ENCODE results near the gene PDCD5.
"Not testable (repeated sequence)": the region's sequence is repeated elsewhere in the genome, so short reads cannot be mapped to it uniquely, and the experiment has no call there.

Gene PDCD5

DNA sequence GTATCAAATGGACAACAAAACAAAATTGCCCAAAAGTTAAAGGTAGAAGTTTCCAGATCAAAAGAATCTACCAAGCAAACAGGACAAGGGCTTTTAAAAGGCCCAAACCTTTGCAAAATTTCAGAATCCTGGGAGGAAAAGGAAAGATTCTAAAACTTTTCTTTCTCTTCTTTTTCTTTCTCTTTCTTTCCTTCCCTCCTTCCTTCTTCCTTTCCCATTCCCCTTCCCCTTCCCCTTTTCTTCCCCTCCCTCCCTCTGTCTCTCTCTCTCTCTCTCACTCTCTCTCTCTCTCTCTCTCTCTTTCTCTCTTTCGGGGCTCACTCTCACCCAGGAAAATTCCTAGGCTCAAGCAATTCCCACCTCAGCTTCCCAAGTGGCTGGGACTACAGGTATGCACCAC, 4.2 kb upstream of the PDCD5 start:
- CTCF ChIA-PET = no interaction called here

DNA sequence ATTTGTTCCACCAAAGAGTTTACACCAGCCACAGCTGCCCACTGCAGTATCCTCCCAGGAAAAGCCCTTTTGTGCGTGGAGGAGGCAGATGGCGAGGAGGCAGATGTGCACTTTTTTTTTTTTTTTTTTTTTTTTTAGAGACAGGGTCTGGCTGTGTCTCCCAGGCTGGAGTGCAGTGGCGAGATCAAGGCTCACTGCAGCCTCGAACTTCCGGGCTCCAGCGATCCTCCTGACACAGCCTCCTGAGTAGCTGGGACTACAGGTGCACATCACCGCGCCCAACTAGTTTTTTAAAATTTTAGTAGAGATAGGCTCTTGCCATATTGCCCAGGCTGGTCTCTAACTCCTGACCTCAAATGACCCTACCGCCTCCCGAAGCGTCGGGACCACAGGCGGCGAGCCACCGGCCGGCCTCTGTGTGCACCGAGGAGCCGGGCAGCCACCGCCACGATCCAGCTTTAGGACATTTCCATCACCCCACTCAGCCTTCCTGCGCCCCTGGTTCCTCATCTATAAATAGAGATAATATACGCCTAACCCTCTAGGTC, 563 bp upstream of the PDCD5 start:
- TF ChIP-seq, protein P1, sequence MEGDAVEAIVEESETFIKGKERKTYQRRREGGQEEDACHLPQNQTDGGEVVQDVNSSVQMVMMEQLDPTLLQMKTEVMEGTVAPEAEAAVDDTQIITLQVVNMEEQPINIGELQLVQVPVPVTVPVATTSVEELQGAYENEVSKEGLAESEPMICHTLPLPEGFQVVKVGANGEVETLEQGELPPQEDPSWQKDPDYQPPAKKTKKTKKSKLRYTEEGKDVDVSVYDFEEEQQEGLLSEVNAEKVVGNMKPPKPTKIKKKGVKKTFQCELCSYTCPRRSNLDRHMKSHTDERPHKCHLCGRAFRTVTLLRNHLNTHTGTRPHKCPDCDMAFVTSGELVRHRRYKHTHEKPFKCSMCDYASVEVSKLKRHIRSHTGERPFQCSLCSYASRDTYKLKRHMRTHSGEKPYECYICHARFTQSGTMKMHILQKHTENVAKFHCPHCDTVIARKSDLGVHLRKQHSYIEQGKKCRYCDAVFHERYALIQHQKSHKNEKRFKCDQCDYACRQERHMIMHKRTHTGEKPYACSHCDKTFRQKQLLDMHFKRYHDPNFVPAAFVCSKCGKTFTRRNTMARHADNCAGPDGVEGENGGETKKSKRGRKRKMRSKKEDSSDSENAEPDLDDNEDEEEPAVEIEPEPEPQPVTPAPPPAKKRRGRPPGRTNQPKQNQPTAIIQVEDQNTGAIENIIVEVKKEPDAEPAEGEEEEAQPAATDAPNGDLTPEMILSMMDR (conservative IDR thresholded peaks at IDR 0.05; ENCODE audit: low read depth) = no peak
- POLR2A ChIA-PET (ENCODE audit: low non-redundant PET) = interaction anchor here (0.6 kb wide), 2 partner anchors 98 to 102 kb away, joined by 3 to 7 read pairs; no protein-coding TSS in a partner anchor
- peak overlapping the region; percentile 80 for H3K27ac ChIP-seq
- CTCF ChIA-PET = no interaction called here
- DNase-seq (ENCODE audit: low spot score) = no peak

More for the DNA sequence above, 4.2 kb upstream of the PDCD5 start:
- TF ChIP-seq, protein P1 (conservative IDR thresholded peaks at IDR 0.05; ENCODE audit: low read depth) = no peak
- DNase-seq (ENCODE audit: low spot score) = no peak
- POLR2A ChIA-PET (ENCODE audit: low non-redundant PET) = no interaction called here
- no peak overlapping the region for H3K27ac ChIP-seq

DNA sequence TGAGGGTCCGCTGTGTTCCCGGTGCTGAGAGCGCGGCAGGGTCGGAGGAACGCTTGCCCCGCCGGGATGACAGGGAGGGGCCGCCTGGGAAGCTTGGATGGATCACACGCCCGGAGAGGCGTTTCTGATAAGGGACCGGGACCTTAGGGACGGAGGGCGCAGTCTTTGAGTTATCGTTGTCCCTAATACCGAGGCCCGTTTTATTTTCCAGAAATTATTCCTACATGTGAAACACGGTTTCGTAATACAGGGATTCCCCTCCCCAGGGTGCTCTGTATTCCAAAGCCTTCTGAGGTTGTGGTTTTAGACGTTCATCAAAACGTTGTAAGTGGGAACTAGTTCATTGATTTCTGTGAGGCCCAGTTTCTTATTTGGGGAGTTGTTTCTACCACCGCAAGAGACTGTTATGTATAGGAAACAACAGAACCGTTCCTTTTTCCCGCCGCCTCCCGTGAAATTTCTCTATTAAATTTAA, 752 bp downstream of the PDCD5 start:
- ChIA-PET CTCF (interaction anchor here (0.7 to 0.8 kb wide), 2 partner anchors 85 to 1899 kb away, joined by 3 read pairs; no protein-coding TSS in a partner anchor), POLR2A (ENCODE audit: low non-redundant PET) (no interaction called here)
- TF ChIP-seq, protein P1 (conservative IDR thresholded peaks at IDR 0.05; ENCODE audit: low read depth) = no peak
- peak overlapping the region; percentile 80 for H3K27ac ChIP-seq
- peak; percentile 23 for DNase-seq (ENCODE audit: low spot score)

DNA sequence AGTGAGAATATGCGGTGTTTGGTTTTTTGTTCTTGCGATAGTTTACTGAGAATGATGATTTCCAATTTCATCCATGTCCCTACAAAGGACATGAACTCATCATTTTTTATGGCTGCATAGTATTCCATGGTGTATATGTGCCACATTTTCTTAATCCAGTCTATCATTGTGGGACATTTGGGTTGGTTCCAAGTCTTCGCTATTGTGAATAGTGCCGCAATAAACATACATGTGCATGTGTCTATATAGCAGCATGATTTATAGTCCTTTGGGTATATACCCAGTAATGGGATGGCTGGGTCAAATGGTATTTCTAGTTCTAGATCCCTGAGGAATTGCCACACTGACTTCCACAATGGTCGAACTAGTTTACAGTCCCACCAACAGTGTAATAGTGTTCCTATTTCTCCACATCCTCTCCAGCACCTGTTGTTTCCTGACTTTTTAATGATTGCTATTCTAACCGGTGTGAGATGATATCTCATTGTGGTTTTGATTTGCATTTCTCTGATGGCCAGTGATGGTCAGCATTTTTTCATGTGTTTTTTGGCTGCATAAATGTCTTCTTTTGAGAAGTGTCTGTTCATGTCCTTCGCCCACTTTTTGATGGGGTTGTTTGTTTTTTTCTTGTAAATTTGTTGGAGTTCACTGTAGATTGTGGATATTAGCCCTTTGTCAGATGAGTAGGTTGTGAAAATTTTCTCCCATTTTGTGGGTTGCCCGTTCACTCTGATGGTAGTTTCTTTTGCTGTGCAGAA, 6.9 kb downstream of the PDCD5 start:
- DNase-seq (ENCODE audit: low spot score); POLR2A ChIA-PET (ENCODE audit: low non-redundant PET); CTCF ChIA-PET; H3K27ac ChIP-seq: not testable (repeated sequence)

DNA sequence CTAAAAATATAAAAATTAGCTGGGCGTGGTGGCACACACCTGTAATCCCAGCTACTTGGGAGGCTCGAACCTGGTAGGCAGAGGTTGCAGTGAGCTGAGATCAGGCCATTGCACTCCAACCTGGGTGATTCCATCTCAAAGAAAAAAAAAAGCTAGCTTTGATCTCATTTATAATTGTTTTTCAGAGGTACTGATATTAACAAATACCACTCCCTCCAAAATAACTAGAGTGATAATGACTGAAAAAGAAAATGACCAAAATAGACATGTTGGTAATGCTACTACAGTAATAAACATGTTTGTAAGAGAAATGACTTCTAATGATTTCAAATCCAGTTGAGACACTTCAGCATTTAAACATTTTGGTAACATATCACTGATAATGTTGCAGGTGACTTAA, 13.0 kb downstream of the PDCD5 start:
- DNase-seq (ENCODE audit: low spot score) = no peak
- TF ChIP-seq, protein P1 (conservative IDR thresholded peaks at IDR 0.05; ENCODE audit: low read depth) = no peak
- CTCF ChIA-PET = no interaction called here
- no peak overlapping the region for H3K27ac ChIP-seq
- POLR2A ChIA-PET (ENCODE audit: low non-redundant PET) = no interaction called here

DNA sequence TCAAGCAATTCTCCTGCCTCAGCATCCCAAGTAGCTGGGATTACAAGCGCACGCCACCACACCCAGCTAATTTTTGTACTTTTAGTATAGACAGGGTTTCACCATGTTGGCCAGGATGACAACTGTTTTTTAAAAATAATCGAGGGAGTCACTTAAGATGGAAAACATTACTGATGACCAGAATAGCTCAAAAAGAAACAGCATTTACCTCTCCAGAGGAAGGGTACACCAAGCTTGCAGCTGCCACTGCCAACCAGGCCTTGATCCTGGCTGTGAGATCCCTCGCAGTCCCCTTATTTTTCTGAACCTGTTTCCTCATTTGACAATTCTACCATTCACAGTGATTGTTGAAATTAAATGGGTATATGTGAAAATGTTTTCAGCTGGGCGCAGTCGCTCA, 14.5 kb downstream of the PDCD5 start:
- CTCF ChIA-PET = interaction anchor here (0.5 to 0.6 kb wide), 2 partner anchors 366 to 554 kb away, joined by 3 to 4 read pairs; no protein-coding TSS in a partner anchor
- no peak overlapping the region for H3K27ac ChIP-seq
- TF ChIP-seq, protein P1 (conservative IDR thresholded peaks at IDR 0.05; ENCODE audit: low read depth) = no peak
- no peak for DNase-seq (ENCODE audit: low spot score)
- POLR2A ChIA-PET (ENCODE audit: low non-redundant PET) = no interaction called here

DNA sequence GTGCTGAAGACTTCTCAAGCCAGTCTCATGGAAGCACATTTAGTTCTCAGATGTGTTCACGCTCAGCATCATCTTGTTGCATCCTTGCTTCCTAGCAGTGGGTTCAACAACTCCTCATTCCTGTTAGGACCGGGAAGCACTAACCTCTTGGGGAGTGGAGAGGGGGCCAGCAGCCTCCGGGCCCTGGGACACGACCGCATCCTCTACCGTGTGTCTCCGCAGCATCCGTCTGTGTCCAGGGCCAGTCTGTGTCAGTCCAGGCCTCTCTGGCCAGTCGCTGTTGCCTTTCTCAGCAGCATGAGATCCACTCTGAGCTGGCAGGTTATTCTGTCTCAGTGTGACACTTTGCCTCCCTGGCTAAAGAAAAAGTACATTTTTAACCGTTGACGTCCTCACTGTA, 17.0 kb downstream of the PDCD5 start:
- TF ChIP-seq, protein P1 (conservative IDR thresholded peaks at IDR 0.05; ENCODE audit: low read depth) = no peak
- DNase-seq (ENCODE audit: low spot score) = no peak
- H3K27ac ChIP-seq = no peak overlapping the region
- POLR2A ChIA-PET (ENCODE audit: low non-redundant PET) = no interaction called here
- CTCF ChIA-PET = no interaction called here
